GM04504 (cell line): ENCODE results near the gene TYRO3.
"Not testable (repeated sequence)": the region's sequence is repeated elsewhere in the genome, so short reads cannot be mapped to it uniquely, and the experiment has no call there.

Experiments
- DNase-seq: peaks from one replicate; pipeline ENCODE4 v3.0.0-alpha.2; 2012; ENCODE audit warnings: low read depth

The TYRO3 gene

DNA sequence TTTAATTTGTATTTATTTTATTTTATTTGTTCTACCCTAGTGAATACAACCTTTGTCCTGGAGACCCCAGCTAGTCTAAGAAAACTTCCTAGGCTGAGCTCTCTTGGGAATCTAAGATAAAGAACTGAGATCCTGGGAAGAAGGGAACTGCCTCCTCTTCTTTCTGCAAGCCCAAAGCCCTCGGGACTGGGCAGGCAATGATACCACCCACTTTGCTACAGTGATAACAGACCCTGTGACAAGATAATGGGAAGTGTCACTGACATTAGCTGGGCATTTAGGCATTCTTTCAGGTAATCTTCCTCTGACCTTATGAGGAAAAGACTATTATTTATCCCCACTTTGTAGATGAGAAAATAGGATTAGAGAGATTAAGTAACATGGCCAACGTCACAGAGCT, 15.1 kb downstream of the TYRO3 start:
- DNase-seq: no peak

DNA sequence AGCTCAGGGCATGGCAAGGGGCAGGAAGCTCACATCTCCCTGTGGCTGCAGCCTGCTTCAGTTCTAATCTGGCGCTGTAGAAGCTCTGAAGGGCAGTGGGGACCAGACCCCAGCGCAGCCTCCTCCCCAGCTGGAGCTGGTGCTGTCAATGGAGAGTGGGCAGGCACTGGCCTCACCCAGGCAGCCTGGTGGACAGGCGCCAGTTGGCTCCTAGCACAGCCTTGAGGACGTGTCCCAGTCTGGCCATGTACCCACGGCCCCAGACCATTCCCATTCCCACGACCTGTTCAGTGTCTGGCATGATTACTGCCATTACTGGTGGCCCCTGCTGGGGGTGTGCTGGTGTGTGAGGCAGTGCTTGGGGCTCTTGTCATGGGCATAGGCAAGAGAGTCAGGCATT, 16.3 kb downstream of the TYRO3 start:
- DNase-seq: no peak

DNA sequence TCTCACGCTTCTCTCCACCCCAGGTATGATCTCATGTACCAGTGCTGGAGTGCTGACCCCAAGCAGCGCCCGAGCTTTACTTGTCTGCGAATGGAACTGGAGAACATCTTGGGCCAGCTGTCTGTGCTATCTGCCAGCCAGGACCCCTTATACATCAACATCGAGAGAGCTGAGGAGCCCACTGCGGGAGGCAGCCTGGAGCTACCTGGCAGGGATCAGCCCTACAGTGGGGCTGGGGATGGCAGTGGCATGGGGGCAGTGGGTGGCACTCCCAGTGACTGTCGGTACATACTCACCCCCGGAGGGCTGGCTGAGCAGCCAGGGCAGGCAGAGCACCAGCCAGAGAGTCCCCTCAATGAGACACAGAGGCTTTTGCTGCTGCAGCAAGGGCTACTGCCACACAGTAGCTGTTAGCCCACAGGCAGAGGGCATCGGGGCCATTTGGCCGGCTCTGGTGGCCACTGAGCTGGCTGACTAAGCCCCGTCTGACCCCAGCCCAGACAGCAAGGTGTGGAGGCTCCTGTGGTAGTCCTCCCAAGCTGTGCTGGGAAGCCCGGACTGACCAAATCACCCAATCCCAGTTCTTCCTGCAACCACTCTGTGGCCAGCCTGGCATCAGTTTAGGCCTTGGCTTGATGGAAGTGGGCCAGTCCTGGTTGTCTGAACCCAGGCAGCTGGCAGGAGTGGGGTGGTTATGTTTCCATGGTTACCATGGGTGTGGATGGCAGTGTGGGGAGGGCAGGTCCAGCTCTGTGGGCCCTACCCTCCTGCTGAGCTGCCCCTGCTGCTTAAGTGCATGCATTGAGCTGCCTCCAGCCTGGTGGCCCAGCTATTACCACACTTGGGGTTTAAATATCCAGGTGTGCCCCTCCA, 19.1 kb downstream of the TYRO3 start:
- DNase-seq: no peak

DNA sequence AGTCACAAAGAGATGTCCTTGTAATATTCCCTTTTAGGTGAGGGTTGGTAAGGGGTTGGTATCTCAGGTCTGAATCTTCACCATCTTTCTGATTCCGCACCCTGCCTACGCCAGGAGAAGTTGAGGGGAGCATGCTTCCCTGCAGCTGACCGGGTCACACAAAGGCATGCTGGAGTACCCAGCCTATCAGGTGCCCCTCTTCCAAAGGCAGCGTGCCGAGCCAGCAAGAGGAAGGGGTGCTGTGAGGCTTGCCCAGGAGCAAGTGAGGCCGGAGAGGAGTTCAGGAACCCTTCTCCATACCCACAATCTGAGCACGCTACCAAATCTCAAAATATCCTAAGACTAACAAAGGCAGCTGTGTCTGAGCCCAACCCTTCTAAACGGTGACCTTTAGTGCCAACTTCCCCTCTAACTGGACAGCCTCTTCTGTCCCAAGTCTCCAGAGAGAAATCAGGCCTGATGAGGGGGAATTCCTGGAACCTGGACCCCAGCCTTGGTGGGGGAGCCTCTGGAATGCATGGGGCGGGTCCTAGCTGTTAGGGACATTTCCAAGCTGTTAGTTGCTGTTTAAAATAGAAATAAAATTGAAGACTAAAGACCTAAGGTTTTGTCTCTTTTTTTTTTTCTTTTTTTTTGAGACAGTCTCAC, 19.8 kb downstream of the TYRO3 start:
- no peak for DNase-seq

DNA sequence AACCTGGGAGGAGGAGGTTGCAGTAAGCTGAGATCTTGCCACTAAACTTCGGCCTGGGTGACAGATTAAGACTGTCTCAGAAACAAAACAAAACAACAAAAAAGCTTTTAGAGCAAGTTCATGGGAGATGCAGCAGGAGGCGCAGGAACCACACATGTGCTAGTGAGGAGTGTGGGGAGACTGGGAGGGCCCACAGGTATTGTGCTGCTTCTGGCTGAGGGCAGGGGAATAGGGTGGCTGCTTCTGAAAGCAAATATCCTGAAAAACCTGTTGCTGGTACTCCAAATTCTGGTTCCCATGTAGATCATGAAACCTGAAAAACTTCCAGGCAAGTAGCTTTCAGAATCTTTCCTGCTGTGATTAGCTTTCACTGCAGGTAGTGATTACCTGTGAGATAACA, 22.1 kb downstream of the TYRO3 start:
- no peak for DNase-seq

DNA sequence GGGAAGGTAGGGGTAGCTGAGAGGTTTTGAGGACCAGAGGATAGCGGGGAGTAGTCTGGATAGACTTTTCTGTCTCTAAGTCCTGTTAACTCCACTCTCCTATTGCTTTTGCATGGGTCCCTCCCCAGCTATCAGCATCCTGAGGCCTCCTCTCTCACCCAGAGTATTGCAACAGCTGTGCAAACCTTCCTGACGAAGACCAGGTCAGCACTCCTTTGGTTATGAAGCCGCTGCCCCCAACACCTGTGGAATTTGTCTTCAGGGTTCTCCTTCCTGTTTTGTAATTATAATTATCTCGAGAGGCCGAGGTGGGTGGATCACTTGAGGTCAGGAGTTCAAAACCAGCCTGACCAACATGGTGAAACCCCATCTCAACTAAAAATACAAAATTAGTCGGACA, 24.8 kb downstream of the TYRO3 start:
- DNase-seq: no peak

DNA sequence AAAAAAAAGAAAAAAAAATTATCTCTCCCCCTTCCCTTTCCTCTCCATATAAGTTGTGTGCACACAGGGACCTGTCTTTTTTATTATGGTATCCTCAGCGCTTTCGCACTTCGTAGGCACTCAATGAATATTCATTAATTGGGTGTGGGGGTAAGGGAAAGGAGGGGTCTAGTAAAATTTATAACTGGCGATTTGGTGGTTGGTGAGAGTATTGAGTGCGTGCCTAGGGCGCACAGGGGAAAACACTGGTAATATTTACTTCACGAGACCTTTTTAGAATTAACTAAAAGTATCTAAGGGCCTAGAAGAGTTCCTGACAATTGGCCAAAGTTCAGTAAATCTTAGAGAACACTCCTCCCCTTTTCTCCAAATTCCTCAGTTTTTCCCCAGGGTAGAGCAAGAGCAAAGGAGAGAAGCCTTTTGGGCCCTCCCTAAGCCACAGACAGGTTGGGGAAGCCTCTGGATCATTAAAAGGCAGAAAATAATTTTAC, 25.7 kb downstream of the TYRO3 start:
- no peak for DNase-seq

DNA sequence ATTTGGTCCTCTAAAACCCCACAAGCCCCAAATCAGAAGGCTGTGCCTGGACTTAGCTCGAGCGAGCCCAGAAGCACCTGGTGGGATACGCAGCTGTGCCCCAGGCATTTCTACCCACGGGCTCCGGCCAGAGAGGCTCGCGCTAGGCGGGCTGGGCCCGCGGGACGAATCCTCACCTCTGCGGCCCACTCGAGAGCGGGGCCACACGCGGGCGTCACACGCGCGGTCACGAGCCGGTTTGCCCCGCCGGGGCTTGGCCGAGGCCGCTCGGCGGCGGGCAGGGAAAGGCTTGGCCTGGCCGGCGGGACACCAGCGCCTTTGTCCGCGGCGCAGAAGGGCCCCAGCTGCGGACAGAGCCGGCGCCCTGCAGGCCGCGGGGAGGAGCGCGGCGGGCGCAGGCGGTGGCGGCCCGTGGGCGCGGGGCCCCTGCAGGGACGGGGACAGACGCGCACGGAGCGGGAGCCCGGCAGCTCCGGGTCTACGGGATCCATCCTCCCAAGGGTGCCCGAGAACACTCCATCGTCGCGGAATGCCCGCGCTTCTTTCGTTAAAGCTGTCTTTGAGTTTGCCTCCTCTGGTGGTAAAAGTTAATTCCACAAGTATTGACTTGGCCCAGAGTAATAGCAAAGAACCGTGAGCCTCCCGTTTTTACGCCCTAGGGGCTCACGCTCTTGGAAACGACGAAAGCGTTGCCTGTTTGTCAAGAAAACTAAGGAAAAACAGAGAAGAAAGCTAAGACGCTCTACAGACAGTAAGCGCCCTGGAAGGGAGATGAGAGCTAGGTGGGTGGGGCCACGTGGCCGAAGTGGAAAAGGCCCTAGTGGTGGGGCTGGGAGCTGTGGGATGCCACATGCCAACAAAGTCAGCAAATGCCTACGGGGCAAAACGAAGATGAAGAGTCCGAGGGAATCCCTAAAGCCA, 26.4 kb downstream of the TYRO3 start:
- peak; percentile 31 for DNase-seq

DNA sequence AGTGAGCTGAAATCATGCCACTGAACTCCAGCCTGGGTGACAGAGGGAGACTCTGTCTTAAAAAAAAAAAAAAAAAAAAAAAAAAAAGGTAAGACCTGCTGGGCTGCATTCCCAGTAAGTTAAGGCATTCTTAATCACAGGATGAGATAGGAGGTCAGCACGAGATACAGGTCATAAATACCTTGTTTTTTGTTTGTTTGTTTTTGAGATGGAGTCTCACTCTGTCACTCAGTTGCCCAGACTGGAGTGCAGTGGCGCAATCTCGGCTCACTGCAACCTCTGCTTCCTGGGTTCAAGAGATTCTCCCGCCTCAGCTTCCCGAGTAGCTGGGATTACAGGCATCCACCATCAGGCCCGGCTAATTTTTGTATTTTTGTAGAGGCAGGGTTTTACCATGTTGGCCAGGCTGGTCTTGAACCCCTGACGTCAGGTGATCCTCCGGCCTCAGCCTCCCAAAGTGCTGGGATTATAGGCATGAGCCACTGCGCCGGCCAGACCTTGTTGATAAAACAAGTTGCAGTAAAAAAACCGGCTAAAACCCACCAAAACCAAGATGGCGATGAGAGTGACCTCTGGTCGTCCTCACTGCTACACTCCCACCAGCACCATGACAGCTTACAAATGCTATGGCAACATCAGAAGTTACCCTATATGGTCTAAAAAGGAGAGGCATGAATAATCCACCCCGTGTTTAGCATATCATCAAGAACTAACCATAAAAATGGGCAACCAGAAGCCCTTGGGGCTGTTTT, 27.7 kb downstream of the TYRO3 start:
- DNase-seq: not testable (repeated sequence)

DNA sequence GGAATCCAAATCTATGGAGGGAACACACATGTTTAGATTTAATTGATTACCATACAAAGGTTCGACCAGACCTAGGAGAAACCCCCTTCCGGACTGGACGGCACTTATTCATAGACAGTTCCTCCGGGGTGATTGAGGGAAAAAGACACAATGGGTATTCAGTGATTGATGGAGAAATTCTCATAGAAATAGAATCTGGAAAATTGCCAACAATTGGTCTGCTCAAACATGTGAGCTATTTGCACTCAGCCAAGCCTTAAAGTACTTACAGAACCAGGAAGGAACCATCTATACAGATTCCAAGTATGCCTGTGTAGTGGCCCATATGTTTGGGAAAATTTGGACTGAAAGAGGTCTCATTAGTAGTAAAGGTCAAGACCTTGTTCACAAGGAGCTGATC, 30.0 kb downstream of the TYRO3 start:
- DNase-seq: not testable (repeated sequence)

DNA sequence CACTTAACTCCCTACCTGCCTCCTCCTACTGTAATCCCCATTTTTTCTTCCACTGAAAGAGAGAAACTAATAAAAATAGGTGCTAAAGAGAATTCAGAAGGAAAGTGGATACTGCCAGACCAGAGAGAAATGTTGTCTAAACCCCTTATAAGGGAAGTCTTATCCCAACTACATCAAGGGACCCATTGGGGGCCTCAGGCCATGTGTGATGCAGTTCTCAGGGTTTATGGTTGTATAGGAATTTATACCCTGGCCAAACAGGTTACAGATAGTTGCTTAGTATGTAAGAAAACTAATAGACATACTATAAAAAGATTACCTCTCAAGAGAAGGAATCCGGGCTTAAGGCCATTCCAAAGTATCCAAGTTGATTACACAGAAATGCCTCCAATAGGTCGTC, 30.6 kb downstream of the TYRO3 start:
- not testable (repeated sequence) for DNase-seq

DNA sequence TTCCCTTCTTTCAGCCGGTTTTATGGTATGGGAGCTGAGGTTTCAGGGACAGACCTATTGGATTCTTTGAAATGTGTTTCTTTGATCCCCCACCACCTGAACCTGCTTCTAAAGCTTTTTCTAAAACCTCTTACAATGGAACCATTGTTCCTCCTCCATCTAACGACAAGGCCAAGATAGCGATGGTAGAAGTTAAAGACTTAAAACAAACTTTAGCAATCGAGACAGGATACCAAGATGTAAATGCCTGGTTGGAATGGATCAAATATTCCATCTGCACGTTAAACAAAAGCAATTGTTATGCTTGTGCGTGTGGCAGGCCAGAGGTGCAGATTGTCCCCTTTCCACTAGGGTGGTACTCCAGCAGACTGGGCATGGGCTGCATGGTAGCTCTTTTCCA, 32.2 kb downstream of the TYRO3 start:
- not testable (repeated sequence) for DNase-seq

DNA sequence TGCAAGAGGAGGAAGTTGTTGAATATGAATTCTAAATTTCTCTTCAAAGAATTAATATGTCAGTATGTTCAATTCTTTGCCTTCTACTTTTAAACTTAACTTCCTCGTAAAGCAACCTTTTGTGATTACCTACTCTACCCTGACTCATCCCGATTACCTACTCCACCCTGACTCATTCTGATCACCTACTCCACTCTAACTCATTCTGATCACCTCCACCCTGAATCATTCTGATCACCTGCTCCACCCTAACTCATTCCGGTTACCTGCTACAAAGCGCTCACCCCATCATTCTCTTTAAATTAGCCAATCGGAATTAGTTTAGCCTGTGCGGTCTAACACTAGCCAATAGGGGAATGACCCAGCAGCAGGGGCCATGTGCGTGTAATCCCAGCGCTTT, 33.7 kb downstream of the TYRO3 start:
- not testable (repeated sequence) for DNase-seq

DNA sequence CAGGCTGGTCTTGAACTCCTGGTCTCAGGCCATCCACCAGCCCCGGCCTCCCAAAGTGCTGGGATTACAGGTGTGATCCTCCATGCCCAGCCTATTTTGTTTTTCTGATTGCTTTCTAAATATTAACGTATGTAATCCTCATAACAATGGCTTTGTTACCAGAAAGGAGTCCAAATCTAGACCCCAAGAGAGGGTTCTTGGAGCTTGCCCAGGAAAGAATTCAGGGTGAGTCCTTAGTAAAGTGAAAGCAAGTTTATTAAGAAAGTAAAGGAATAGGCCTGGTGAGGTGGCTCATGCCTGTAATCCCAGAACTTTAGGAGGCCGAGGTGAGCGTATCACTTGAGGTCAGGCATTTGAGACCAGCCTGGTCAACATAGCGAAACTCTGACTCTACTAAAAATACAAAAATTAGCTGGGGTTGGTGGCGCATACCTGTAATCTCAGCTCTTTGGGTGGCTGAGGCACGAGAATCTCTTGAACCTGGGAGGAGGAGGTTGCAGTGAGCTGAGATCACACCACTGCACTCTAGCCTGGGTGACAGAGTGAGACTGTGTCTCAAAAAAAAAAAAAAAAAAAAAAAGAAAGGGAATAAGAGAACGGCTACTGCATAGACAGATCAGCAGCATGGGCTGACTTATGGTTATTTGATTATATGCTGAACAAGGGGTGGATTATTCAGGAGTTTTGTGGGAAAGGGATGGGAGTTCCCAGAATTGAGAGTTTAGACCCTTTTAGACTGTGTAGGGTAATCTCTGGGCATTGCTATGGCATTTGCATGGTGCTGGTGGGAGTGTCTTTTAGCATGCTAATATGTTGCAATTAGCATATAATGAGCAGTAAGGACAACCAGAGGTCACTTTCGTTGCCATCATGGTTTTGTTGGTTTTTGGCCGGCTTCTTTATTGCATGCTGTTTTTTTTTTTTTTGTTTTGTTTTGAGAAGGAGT, 36.1 kb downstream of the TYRO3 start:
- no peak for DNase-seq

DNA sequence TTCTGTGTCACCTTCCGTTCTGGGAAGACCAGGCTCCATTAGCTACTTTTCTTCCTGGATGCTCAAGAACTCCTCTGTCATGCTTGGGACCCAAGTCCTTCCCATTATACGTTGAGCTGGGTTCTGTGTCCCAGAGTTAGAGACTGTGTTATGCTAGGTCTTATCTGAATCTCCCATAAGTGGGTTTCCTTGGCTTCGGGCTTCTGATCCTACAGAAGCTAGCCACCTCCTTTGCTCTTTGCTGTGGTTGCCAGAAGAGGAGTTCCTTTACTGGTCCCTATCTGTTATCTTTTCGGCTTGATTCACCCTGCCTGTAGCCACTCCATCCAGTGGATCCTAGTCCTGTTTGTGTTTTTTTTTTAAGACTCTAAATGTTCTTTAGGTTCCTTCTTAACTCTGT, 38.0 kb downstream of the TYRO3 start:
- DNase-seq: no peak

DNA sequence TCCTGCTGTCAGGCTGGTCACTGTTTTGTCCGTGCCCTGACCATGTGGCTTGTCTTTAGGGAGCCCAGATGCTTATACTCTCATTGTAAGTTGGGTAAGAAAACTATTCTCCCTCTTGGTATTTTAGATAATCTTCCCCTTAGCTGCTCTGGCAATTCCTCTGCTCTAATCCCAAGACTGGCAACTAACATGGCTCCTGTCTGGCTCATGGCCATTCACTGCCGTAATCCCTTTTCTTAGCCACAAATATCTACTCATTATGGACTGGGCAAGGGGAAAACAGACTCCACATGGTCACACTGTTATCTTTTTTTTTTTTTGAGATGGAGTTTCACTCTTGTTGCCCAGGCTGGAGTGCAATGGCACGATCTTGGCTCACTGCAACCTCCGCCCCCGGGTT, 38.8 kb downstream of the TYRO3 start:
- no peak for DNase-seq

DNA sequence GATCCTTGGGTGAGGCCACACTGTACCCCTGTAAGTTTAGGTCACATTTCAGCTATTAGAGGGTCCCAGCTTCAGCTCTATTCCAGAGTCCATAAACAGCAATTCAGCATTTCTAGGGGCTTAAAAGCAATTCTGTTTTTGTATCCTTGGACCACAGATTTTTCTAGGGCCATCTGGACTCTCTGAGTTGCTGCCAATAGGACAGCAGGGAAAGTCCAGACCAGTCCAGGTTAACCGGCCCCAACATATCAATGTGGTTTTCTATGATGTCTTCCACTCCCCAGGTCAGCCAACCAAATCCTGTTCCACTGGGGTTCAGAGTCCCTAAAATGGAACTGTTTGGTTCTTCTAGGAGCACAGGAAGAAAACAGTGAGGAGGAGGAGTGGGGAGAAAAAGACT, 40.0 kb downstream of the TYRO3 start:
- no peak for DNase-seq

DNA sequence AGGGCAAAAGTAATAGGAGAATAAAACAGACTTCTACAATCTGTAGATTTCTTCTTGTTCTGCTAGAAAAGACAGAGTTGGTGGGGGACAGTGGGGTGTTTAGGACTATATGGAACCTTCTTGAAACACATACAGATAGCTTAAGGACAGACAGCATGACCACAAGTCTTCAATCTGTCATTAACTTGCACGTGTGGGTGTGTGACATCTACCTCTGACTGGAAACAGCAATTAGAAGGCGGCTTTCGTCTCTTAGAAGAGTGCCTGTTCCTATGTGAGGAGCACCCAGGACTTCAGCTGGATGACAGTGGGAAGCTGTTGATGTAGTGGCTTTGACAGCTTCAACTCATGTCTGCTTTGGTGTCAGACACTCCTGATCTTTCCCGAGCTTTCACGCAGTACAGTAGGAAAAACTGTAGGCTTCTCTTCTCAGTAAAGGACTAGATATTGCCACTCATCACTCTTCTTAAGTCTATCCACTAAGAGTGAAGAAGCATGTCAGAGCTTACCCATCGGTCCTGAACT, 44.5 kb downstream of the TYRO3 start:
- no peak for DNase-seq

DNA sequence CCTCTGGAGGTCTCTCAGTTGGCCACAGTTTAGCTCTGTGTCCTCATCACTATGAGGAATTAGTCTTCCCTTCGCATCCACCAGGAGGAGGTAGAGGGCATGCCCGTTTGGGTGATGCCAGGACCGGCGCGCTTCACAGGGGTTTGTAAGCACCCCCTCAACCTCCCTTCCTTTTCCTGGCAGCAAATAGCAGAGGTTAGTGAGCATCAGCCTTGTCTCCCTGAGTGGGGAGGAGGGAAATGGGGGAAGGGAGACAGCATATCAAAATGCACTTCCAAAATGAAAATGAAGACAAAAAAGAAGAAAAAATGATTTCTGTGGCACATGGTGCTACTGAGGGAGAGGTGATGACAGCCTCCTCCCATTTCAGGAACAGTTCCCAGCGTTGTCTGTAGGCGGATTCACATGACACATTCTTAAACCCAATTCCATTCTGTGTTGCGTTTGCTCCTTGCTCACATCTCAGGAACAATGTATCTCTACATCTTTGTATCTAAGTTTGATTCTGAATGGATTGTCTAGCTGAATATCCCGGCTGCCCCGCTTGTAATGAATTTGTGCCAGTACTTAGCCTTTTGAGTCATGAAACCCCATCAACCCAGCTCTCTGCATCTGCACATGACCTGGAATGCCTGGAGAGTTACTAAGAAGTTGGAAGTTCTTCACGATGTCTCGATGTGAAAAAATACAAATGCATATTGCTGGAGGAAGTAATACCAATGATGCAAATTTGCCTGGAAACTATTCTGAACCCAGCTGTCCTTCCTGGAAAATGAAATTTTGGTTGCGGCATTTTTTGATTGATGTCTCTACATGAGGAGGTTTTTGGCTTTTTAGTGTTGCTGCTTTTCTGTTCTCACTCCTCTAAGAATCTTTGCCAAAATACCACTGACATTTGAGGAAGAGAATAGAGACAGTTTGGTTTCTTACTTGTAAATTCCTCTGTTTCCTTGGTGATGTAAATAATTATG, 45.2 kb downstream of the TYRO3 start:
- peak; percentile 68 for DNase-seq
